T-helper 22 cell (primary cell): ENCODE data around the gene ADAMTSL1.

ENCODE experiments used
- DNase-seq: peaks from one replicate; pipeline ENCODE4 v3.0.0-alpha.2; 2020; ENCODE audit warnings: low read depth

The ADAMTSL1 gene

GRCh38 chr9:18473652-18474279 is at the start of gene ADAMTSL1:
TSS of gene ADAMTSL1 (plus strand) at chr9:18474153. CDS start at chr9:18474233, 80 bp downstream.
- DNase-seq, result no peak

- no peak for DNase-seq
Observed at GRCh38 chr9:18427691-18428090, 46.3 kb upstream of the ADAMTSL1 start.

GRCh38 chr9:18428661-18429060 is 45.3 kb upstream of the ADAMTSL1 start:
- DNase-seq, result no peak

GRCh38 chr9:18429070-18429469 is 44.9 kb upstream of the ADAMTSL1 start:
- DNase-seq, result no peak

- no peak for DNase-seq
Observed at GRCh38 chr9:18433620-18434019, 40.3 kb upstream of the ADAMTSL1 start.

- DNase-seq, result no peak
Observed at GRCh38 chr9:18437315-18438201, 36.4 kb upstream of the ADAMTSL1 start.

- no peak for DNase-seq
Observed at GRCh38 chr9:18438300-18438925, 35.5 kb upstream of the ADAMTSL1 start.

GRCh38 chr9:18438951-18439350 is 35.0 kb upstream of the ADAMTSL1 start:
- DNase-seq, result no peak

GRCh38 chr9:18441261-18441660 is 32.7 kb upstream of the ADAMTSL1 start:
- DNase-seq, result no peak

GRCh38 chr9:18442629-18443491 is 31.1 kb upstream of the ADAMTSL1 start:
- DNase-seq, result no peak

- DNase-seq, result no peak
Observed at GRCh38 chr9:18447131-18447530, 26.8 kb upstream of the ADAMTSL1 start.

GRCh38 chr9:18447541-18447940 is 26.4 kb upstream of the ADAMTSL1 start:
- DNase-seq, result no peak

GRCh38 chr9:18448101-18448500 is 25.9 kb upstream of the ADAMTSL1 start:
- DNase-seq, result no peak

- no peak for DNase-seq
Observed at GRCh38 chr9:18451406-18451805, 22.5 kb upstream of the ADAMTSL1 start.

- no peak for DNase-seq
Observed at GRCh38 chr9:18452276-18452675, 21.7 kb upstream of the ADAMTSL1 start.

- no peak for DNase-seq
Observed at GRCh38 chr9:18456624-18457237, 17.2 kb upstream of the ADAMTSL1 start.

GRCh38 chr9:18457510-18457909 is 16.4 kb upstream of the ADAMTSL1 start:
- no peak for DNase-seq

- DNase-seq, result no peak
Observed at GRCh38 chr9:18459962-18460584, 13.9 kb upstream of the ADAMTSL1 start.

GRCh38 chr9:18461496-18461895 is 12.5 kb upstream of the ADAMTSL1 start:
- no peak for DNase-seq

GRCh38 chr9:18463991-18464390 is 10.0 kb upstream of the ADAMTSL1 start:
- no peak for DNase-seq

- no peak for DNase-seq
Observed at GRCh38 chr9:18466101-18466500, 7.9 kb upstream of the ADAMTSL1 start.
